B cell (primary cell): ENCODE measurements around the gene LITAF. TPM values are rescaled to one million over a fixed set of nuclear protein-coding genes. Genes with fewer than 3 reads are reported as not detected.
A peak's percentile ranks its signal among the peaks of the same experiment; 100 is the strongest.

Source experiments
- ATAC-seq: fragments of 200-7000 bp; cut with Tn5 transposase; one replicate; pipeline ENCODE4 v1.10.0; 2021; ENCODE audit warnings: low read depth, mild to moderate bottlenecking, moderate number of reproducible peaks, moderate library complexity
- CTCF ChIA-PET: fragments of 350-600 bp; sonication (Branson Sonifier 250); formaldehyde crosslinking; loops from one replicate; lab custom pipeline; 2021; ENCODE audit warnings: antibody characterized with exemption, inconsistent platforms; lab: Charles Lee
- POLR2A ChIA-PET: fragments of 350-600 bp; sonication (Branson Sonifier 250); formaldehyde crosslinking; loops from one replicate; lab custom pipeline; 2021; ENCODE audit warnings: antibody characterized with exemption; lab: Charles Lee
- DNase-seq: peaks from one replicate; pipeline ENCODE4 v3.0.0; 2013
- H2AFZ ChIP-seq: 2 replicates; pipeline ENCODE4 v1.6.1; 2012; ENCODE audit warnings: mild to moderate bottlenecking, low read depth, low read length; ENCODE audit not compliant: insufficient read depth, poor library complexity, severe bottlenecking
- H3K27ac ChIP-seq, 2 donors: 1 replicate in 1 of 2; 2 replicates in 1 of 2; pipeline ENCODE4 v1.5.1; 2012 to 2013; ENCODE audit warnings: low read length in 2 of 2, mild to moderate bottlenecking in 2 of 2, moderate library complexity in 1 of 2
- H3K27me3 ChIP-seq, 4 experiments: fragments of 200-600 bp in 1 of 4; sonication (generic) in 1 of 4; replicated peaks in 1 of 4; 1 replicate in 2 of 4; 2 replicates in 2 of 4; pipeline versions ENCODE4 v1.6.1 to v1.7.0; 2013 to 2016; ENCODE audit warnings: low read length in 3 of 4, mild to moderate bottlenecking in 2 of 4, mixed read lengths in 1 of 4, moderate library complexity in 1 of 4; ENCODE audit not compliant: insufficient read depth in 4 of 4, control insufficient read depth in 3 of 4; ENCODE audit errors: control extremely low read depth in 1 of 4
- H3K36me3 ChIP-seq, 2 experiments: replicated peaks in 1 of 2; 1 replicate in 1 of 2; 2 replicates in 1 of 2; pipeline versions ENCODE4 v1.6.1 to v1.7.1; 2013; ENCODE audit warnings: low read length in 1 of 2; ENCODE audit not compliant: insufficient read depth in 2 of 2, control insufficient read depth in 1 of 2; ENCODE audit errors: control extremely low read depth in 1 of 2, extremely low read depth in 1 of 2
- H3K4me1 ChIP-seq, 2 donors: fragments of 200-600 bp in 1 of 2; sonication (generic) in 1 of 2; 1 replicate in 1 of 2; 2 replicates in 1 of 2; pipeline versions ENCODE4 v1.5.1 to v1.6.1; 2013 to 2017; ENCODE audit warnings: low read length in 2 of 2; ENCODE audit not compliant: control insufficient read depth in 2 of 2, insufficient read depth in 2 of 2
- H3K4me2 ChIP-seq: replicated peaks from 2 replicates; pipeline ENCODE3; 2012; ENCODE audit warnings: mild to moderate bottlenecking, low read depth, low read length; ENCODE audit not compliant: poor library complexity, severe bottlenecking
- H3K4me3 ChIP-seq, 5 experiments: fragments of 200-600 bp in 1 of 5; sonication (generic) in 1 of 5; 1 replicate in 3 of 5; 2 replicates in 2 of 5; pipeline versions ENCODE4 v1.5.1 to v1.7.0; 2011 to 2016; ENCODE audit warnings: low read length in 4 of 5, mild to moderate bottlenecking in 4 of 5, low read depth in 2 of 5, control low read depth in 1 of 5, moderate library complexity in 1 of 5; ENCODE audit not compliant: insufficient read depth in 1 of 5; ENCODE audit errors: control extremely low read depth in 1 of 5, extremely low read depth in 1 of 5
- H3K79me2 ChIP-seq: fragments of 200-600 bp; sonication (generic); one replicate; pipeline ENCODE4 v1.6.0; 2016; ENCODE audit warnings: low read length; ENCODE audit not compliant: control insufficient read depth, insufficient read depth
- H3K9ac ChIP-seq: fragments of 200-600 bp; sonication (generic); 2 replicates; pipeline ENCODE4 v1.6.1; 2017; ENCODE audit warnings: mild to moderate bottlenecking, low read length, moderate library complexity
- H3K9me3 ChIP-seq, 3 donors: one replicate each; pipeline versions ENCODE4 v1.6.1 to v1.7.1; 2013; ENCODE audit warnings: low read length in 2 of 3; ENCODE audit not compliant: control insufficient read depth in 2 of 3, insufficient read depth in 1 of 3; ENCODE audit errors: control extremely low read depth in 1 of 3
- H4K20me1 ChIP-seq: 2 replicates; pipeline ENCODE4 v1.6.0; 2012; ENCODE audit warnings: mild to moderate bottlenecking, low read length; ENCODE audit not compliant: insufficient read depth, control insufficient read depth, poor library complexity, severe bottlenecking
- H3K27ac Mint-ChIP-seq: one replicate; pipeline ENCODE4 v1.8.0; 2021; ENCODE audit warnings: mixed read lengths
- H3K27me3 Mint-ChIP-seq: one replicate; pipeline ENCODE4 v1.8.0; 2021; ENCODE audit warnings: mixed read lengths
- H3K4me1 Mint-ChIP-seq: one replicate; pipeline ENCODE4 v1.8.0; 2021; ENCODE audit warnings: mixed read lengths
- H3K4me3 Mint-ChIP-seq: one replicate; pipeline ENCODE4 v1.8.0; 2021; ENCODE audit warnings: mixed read lengths
- H3K9me3 Mint-ChIP-seq: one replicate; pipeline ENCODE4 v1.8.0; 2022; ENCODE audit warnings: mixed read lengths; ENCODE audit not compliant: insufficient read depth
- EZH2 ChIP-seq: IDR thresholded peaks from 2 replicates; pipeline ENCODE4 v1.6.1; 2012; ENCODE audit warnings: borderline replicate concordance, low read depth, mild to moderate bottlenecking, moderate library complexity, low read length; ENCODE audit not compliant: insufficient read depth, poor library complexity, severe bottlenecking
- WGBS: methylation state at CpG from one replicate; pipeline ENCODE4 v1.1.5; 2013; ENCODE audit warnings: missing lambda C conversion rate; ENCODE audit not compliant: insufficient coverage; 5-methylcytosine and 5-hydroxymethylcytosine counted together
- intact Hi-C: fragments of 100-400 bp; cut with micrococcal nuclease; formaldehyde crosslinking; loops from one replicate; pipeline ENCODE4 v1.10.0; 2022
- polyA plus RNA-seq: library from polyadenylated mRNA; depleted of rRNA; stranded (reverse); fragments of >200 nt; gene quantifications from 2 replicates; pipeline ENCODE4 v1.2.3, GENCODE V29; 2012
- total RNA-seq, 2 donors: library from RNA; stranded (reverse); fragments of 120-200 nt in 1 of 2; gene quantifications; 1 replicate in 1 of 2; 2 replicates in 1 of 2; pipeline versions ENCODE4 v1.2.3 to v1.2.4, GENCODE V29; 2013 to 2022
- TF ChIP-seq, protein P1 (sequence below): fragments of 200-600 bp; IDR thresholded peaks from one replicate; pipeline ENCODE4 v1.8.0; 2022; ENCODE audit warnings: antibody characterized with exemption, mild to moderate bottlenecking

The LITAF gene
- total and polyA plus RNA-seq, 2 donors (not counting 1 experiment from before 2014, with no cell fraction given), result 93.6 to 125 TPM

DNA sequence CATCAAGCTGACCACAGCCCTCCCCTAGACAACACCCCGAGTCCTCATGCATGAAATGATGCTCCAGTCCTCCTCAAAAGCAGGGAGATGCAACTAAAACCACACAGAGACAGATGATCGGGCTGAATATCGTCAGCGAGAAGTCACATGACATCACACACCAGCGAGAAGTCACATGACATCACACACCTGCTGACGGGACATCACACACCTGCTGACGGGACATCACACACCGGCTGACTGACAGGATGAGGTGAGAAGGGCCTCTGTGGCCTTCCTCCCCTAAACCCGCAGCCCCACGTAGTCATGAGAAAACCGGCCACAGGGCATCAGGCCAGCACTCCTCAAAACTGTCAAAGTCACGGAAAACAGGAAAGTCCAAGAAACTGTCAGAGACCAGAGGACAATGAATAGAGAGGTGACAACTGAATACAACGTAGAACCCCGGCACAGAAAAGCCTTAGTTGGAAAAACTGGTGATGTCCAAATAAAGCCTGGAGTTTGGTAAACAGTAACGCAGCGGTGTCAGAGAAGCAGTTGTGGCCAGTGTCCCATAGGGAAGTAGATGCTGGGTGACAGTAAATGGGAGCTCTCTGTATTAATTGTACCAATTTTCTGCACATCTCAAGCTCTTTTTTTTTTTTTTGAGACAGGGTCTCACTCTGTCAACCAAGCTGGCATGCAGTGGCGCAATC is 14.3 kb downstream of the LITAF start:
- WGBS, result 67% methylated on average over 11 of the region's 17 CpGs
- TF ChIP-seq, protein P1, sequence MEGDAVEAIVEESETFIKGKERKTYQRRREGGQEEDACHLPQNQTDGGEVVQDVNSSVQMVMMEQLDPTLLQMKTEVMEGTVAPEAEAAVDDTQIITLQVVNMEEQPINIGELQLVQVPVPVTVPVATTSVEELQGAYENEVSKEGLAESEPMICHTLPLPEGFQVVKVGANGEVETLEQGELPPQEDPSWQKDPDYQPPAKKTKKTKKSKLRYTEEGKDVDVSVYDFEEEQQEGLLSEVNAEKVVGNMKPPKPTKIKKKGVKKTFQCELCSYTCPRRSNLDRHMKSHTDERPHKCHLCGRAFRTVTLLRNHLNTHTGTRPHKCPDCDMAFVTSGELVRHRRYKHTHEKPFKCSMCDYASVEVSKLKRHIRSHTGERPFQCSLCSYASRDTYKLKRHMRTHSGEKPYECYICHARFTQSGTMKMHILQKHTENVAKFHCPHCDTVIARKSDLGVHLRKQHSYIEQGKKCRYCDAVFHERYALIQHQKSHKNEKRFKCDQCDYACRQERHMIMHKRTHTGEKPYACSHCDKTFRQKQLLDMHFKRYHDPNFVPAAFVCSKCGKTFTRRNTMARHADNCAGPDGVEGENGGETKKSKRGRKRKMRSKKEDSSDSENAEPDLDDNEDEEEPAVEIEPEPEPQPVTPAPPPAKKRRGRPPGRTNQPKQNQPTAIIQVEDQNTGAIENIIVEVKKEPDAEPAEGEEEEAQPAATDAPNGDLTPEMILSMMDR, result no peak
- no peak for TF ChIP-seq EZH2
- H3K27ac ChIP-seq, result peak overlapping the region; percentile 23 to 66
- H3K9me3 ChIP-seq, result no peaks in the 10 kb centered on the region
- Mint-ChIP-seq H3K27me3 (no peaks in the 10 kb centered on the region), H3K4me1 (peaks cover 70% of the 10 kb centered on the region), H3K27ac (peak overlapping the region; percentile 90), H3K4me3 (peak overlapping the region; percentile 61), H3K9me3 (no peaks in the 10 kb centered on the region)
- DNase-seq (peak; percentile 85), ATAC-seq (peak; percentile 44)
- no peak overlapping the region for H3K9ac ChIP-seq
- H3K27me3 ChIP-seq, result no peaks in the 10 kb centered on the region
- peaks cover 80% of the 10 kb centered on the region for H4K20me1 ChIP-seq
- ChIA-PET POLR2A (interaction anchor here (0.7 to 2.0 kb wide), 4 partner anchors 10 to 241 kb away, joined by 3 to 7 read pairs (median 4); no protein-coding TSS in a partner anchor), CTCF (interaction anchor here (0.8 to 1.4 kb wide), 2 partner anchors 26 to 41 kb away, joined by 3 to 4 read pairs; no protein-coding TSS in a partner anchor)
- H3K4me1 ChIP-seq, result peaks cover 52 to 72% of the 10 kb centered on the region in 2 donors
- H3K79me2 ChIP-seq, result peaks cover 100% of the 10 kb centered on the region
- intact Hi-C loops, result no loop called here
- H2AFZ ChIP-seq, result no peak overlapping the region
- no peak overlapping the region for H3K4me3 ChIP-seq
- H3K36me3 ChIP-seq, result peaks cover 3 to 11% of the 10 kb centered on the region in 2 experiments
- H3K4me2 ChIP-seq, result peak overlapping the region; percentile 46

DNA sequence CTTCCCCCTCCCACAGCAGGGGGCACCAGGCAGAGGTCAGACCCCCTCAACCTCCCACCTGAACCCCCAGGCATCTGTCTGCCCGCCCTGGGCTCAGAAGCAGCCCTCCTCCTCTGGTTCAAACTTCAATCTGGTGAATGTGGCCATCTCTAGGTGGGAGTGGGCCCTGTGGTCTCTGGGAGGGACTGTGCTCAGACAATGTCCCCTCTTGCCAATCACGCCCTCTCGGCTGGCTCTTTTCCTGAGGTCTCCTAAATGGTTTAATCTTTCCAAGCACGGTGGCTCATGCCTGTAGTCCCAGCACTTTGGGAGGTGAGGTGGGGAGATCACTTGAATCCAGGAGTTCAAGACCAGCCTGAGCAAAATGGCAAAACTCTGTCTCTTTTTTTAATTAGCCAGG is 15.2 kb downstream of the LITAF start:
- Histone ChIP-seq H3K4me1 (peaks cover 43 to 63% of the 10 kb centered on the region in 2 donors), H3K4me3 (no peak overlapping the region), H3K27me3 (no peaks in the 10 kb centered on the region), H3K9me3 (no peaks in the 10 kb centered on the region), H3K9ac (no peak overlapping the region), H3K36me3 (peaks cover 3 to 11% of the 10 kb centered on the region in 2 experiments), H3K27ac (peak overlapping the region; percentile 23 to 66), H4K20me1 (peaks cover 80% of the 10 kb centered on the region), H2AFZ (no peak overlapping the region), H3K79me2 (peaks cover 100% of the 10 kb centered on the region), H3K4me2 (peak overlapping the region; percentile 2)
- Mint-ChIP-seq H3K27me3 (no peaks in the 10 kb centered on the region), H3K27ac (peak overlapping the region; percentile 73), H3K4me3 (no peak overlapping the region), H3K9me3 (no peaks in the 10 kb centered on the region), H3K4me1 (peaks cover 64% of the 10 kb centered on the region)
- DNase-seq, result no peak
- POLR2A ChIA-PET, result interaction anchor here (1.0 to 2.0 kb wide), 2 partner anchors 11 to 242 kb away, joined by 4 to 7 read pairs; no protein-coding TSS in a partner anchor
- TF ChIP-seq, protein P1, result no peak
- TF ChIP-seq EZH2, result no peak
- CTCF ChIA-PET, result interaction anchor here (1.5 kb wide), 1 partner anchor 40 kb away, joined by 5 read pairs; no protein-coding TSS in a partner anchor
- WGBS, result 94% methylated on average over 3 of the region's 4 CpGs
- no peak for ATAC-seq
- intact Hi-C loops, result no loop called here
